Endothelial cell of umbilical vein (primary cell): ENCODE data around the gene RBMS3. TPM values are rescaled to one million over a fixed set of nuclear protein-coding genes. Genes with fewer than 3 reads are reported as not detected.

Source experiments
- BruUV-seq: library from RNA; stranded (reverse); fragments of 400-500 nt; replicated peaks from 2 replicates; lab custom pipeline; 2021; lab: Mats Ljungman, UMichigan
- CTCF ChIA-PET: fragments of 300-600, 350-600 bp; sonication (Branson Sonifier 250); formaldehyde crosslinking; loops from one replicate; lab custom pipeline; 2021; ENCODE audit warnings: antibody characterized with exemption, inconsistent platforms; lab: Charles Lee
- POLR2A ChIA-PET: fragments of 300-600, 350-600 bp; sonication (Branson Sonifier 250); formaldehyde crosslinking; loops from one replicate; lab custom pipeline; 2021; ENCODE audit warnings: antibody characterized with exemption, inconsistent platforms; lab: Charles Lee
- DNase-seq: peaks from one replicate; pipeline ENCODE4 v3.0.0-alpha.2; 2011; ENCODE audit warnings: low read depth, low spot score
- FAIRE-seq: peaks from 2 replicates; lab custom pipeline; 2011; peaks lifted over from hg19 to GRCh38; lab: Jason Lieb, UNC
- H2AFZ ChIP-seq: 2 replicates; pipeline ENCODE4 v1.6.0; 2012; ENCODE audit warnings: low read depth, low read length, control low read depth, inconsistent platforms
- H3K27ac ChIP-seq: 2 replicates; pipeline ENCODE4 v1.5.1; 2011; ENCODE audit warnings: low read depth, mild to moderate bottlenecking, control low read depth, low read length, moderate library complexity; ENCODE audit not compliant: insufficient read depth
- H3K27me3 ChIP-seq, 2 experiments: 2 replicates each; pipeline versions ENCODE4 v1.6.0 to v1.6.1; 2011; ENCODE audit warnings: low read length in 2 of 2, mixed read lengths in 1 of 2; ENCODE audit not compliant: control insufficient read depth in 2 of 2, insufficient read depth in 2 of 2
- H3K36me3 ChIP-seq, 2 experiments: 2 replicates in 1 of 2; 3 replicates in 1 of 2; pipeline ENCODE4 v1.5.1; 2011; ENCODE audit warnings: low read length in 2 of 2, mild to moderate bottlenecking in 1 of 2, moderate library complexity in 1 of 2; ENCODE audit not compliant: control insufficient read depth in 2 of 2, insufficient read depth in 2 of 2; ENCODE audit errors: extremely low read depth in 1 of 2
- H3K4me1 ChIP-seq: 3 replicates; pipeline ENCODE4 v1.5.1; 2011; ENCODE audit warnings: mild to moderate bottlenecking, low read length; ENCODE audit not compliant: control insufficient read depth, insufficient read depth; ENCODE audit errors: extremely low read depth
- H3K4me2 ChIP-seq: 2 replicates; pipeline ENCODE4 v1.6.1; 2011; ENCODE audit warnings: low read length, control low read depth, mixed read lengths; ENCODE audit not compliant: insufficient read depth
- H3K4me3 ChIP-seq, 3 experiments: fragments of 200-600 bp in 1 of 3; sonication (generic), shearing (Covaris generic) in 1 of 3; replicated peaks in 1 of 3; 2 replicates each; pipeline ENCODE4 v1.5.1; 2011 to 2016; ENCODE audit warnings: control low read depth in 3 of 3, low read length in 3 of 3, mild to moderate bottlenecking in 2 of 3, inconsistent platforms in 1 of 3, low read depth in 1 of 3, moderate library complexity in 1 of 3; ENCODE audit not compliant: insufficient read depth in 1 of 3
- H3K79me2 ChIP-seq: 2 replicates; pipeline ENCODE4 v1.6.0; 2012; ENCODE audit warnings: low read length, inconsistent platforms; ENCODE audit not compliant: control insufficient read depth, insufficient read depth
- H3K9ac ChIP-seq: replicated peaks from 2 replicates; pipeline ENCODE3; 2011; ENCODE audit warnings: low read length, control low read depth; ENCODE audit not compliant: insufficient read depth; ENCODE audit errors: extremely low read depth
- H3K9me1 ChIP-seq: replicated peaks from 3 replicates; pipeline ENCODE4 v1.6.0; 2011; ENCODE audit warnings: mild to moderate bottlenecking, low read length; ENCODE audit not compliant: control insufficient read depth, insufficient read depth; ENCODE audit errors: extremely low read depth
- H3K9me3 ChIP-seq: replicated peaks from 2 replicates; pipeline ENCODE4 v1.5.1; 2012; ENCODE audit warnings: low read length, inconsistent platforms; ENCODE audit not compliant: control insufficient read depth, insufficient read depth
- H4K20me1 ChIP-seq: replicated peaks from 2 replicates; pipeline ENCODE3; 2011; ENCODE audit warnings: mild to moderate bottlenecking, low read length; ENCODE audit not compliant: control insufficient read depth, insufficient read depth; ENCODE audit errors: extremely low read depth
- EZH2 ChIP-seq: IDR thresholded peaks from 2 replicates; pipeline ENCODE4 v1.6.1; 2012; ENCODE audit warnings: borderline replicate concordance, low read depth, mild to moderate bottlenecking, moderate library complexity, low read length, inconsistent platforms; ENCODE audit not compliant: severe bottlenecking
- FOS ChIP-seq: IDR thresholded peaks from 2 replicates; pipeline ENCODE4 v1.6.1; 2011; ENCODE audit warnings: mild to moderate bottlenecking, low read length, moderate library complexity, borderline replicate concordance; ENCODE audit not compliant: insufficient read depth
- GATA2 ChIP-seq: IDR thresholded peaks from 2 replicates; pipeline ENCODE4 v1.7.0; 2011; ENCODE audit warnings: low read depth, mild to moderate bottlenecking, moderate library complexity, mixed read lengths, low read length; ENCODE audit not compliant: insufficient read length, insufficient read depth
- JUN ChIP-seq: IDR thresholded peaks from 2 replicates; pipeline ENCODE4 v1.6.1; 2011; ENCODE audit warnings: borderline replicate concordance, low read depth; ENCODE audit not compliant: insufficient read length, insufficient read depth
- MYC ChIP-seq: IDR thresholded peaks from one replicate; pipeline ENCODE4 v1.6.1; 2011; ENCODE audit warnings: mild to moderate bottlenecking, low read depth, low read length
- POLR2A ChIP-seq: IDR thresholded peaks from 2 replicates; pipeline ENCODE4 v1.6.1; 2012; ENCODE audit warnings: low read depth, mild to moderate bottlenecking, control low read depth, low read length
- POLR2AphosphoS5 ChIP-seq: IDR thresholded peaks from 2 replicates; pipeline ENCODE4 v1.6.1; 2012; ENCODE audit warnings: low read depth, mild to moderate bottlenecking, control low read depth, low read length, moderate library complexity; ENCODE audit not compliant: insufficient read depth
- dilution Hi-C: fragments of 300-500 bp; cut with MboI; formaldehyde crosslinking; loops from one replicate; pipeline ENCODE4 v1.15.0; 2019; ENCODE audit warnings: low sequenced_read_pairs; ENCODE audit not compliant: extremely low pct_ligation_motif_present
- intact Hi-C: fragments of 100-400 bp; cut with micrococcal nuclease; formaldehyde crosslinking; loops from one replicate; pipeline ENCODE4 v1.10.0; 2022
- polyA plus RNA-seq, 4 experiments: library from polyadenylated mRNA; depleted of rRNA in 3 of 4; stranded (reverse) in 3 of 4; unstranded in 1 of 4; fragments of >200 nt; gene quantifications; 2 replicates each; pipeline versions ENCODE4 v1.2.1 to v1.2.3, GENCODE V29; 2011 to 2012; ENCODE audit warnings: missing spikeins in 1 of 4
- total RNA-seq: library from RNA; stranded (reverse); gene quantifications from 2 replicates; pipeline ENCODE4 v1.2.3, GENCODE V29; 2021
- TF ChIP-seq, protein P1 (sequence below): IDR thresholded peaks from 2 replicates; pipeline ENCODE4 v1.6.1; 2011; ENCODE audit not compliant: insufficient read depth, insufficient read length
- TF ChIP-seq, protein P2 (sequence below), 2 donors: IDR thresholded peaks; 1 replicate in 1 of 2; 2 replicates in 1 of 2; pipeline ENCODE4 v1.5.1; 2011; ENCODE audit warnings: low read length in 2 of 2, mild to moderate bottlenecking in 2 of 2, moderate library complexity in 2 of 2, control low read depth in 1 of 2, inconsistent platforms in 1 of 2, low read depth in 1 of 2; ENCODE audit not compliant: insufficient read depth in 1 of 2; ENCODE audit errors: extremely low read depth in 1 of 2

The RBMS3 gene
- total and polyA plus RNA-seq, 2 donors (not counting 3 experiments of a cell fraction or from before 2014, with no cell fraction given): 13.6 to 42.3 TPM

DNA sequence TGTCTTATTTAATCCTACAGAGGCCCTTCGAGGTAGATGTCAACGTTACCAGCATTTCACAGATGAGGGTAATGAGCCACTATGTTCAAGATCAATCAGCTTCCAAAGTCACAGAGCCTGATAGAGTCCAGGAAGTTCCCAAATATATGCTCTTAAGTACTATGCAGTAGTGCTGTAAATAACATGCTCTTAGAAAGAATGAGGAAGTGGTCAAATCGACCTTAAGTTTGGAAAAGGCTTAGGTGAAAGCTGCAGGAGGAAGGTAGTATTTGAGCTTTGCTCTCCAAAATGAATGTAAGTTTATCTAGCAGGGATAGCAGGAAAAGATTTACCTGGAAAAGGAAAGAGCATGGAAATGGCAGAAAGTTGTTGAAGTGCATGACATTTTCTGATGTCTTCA is 234.0 kb downstream of the RBMS3 start:
- no peak overlapping the region for H2AFZ ChIP-seq
- dilution Hi-C loops: no loop called here
- H3K4me1 ChIP-seq: peaks cover 40% of the 10 kb centered on the region
- BruUV-seq: TSS peak; percentile 19
- H3K9ac ChIP-seq: peak overlapping the region; percentile 1
- no peaks in the 10 kb centered on the region for H3K9me1 ChIP-seq
- ChIA-PET CTCF (interaction anchor here (0.6 to 2.0 kb wide), 5 partner anchors 11 to 847 kb away, joined by 3 to 9 read pairs (median 3); no protein-coding TSS in a partner anchor), POLR2A (interaction anchor here (1.1 kb wide), 1 partner anchor 96 kb away, joined by 3 read pairs; no protein-coding TSS in a partner anchor)
- TF ChIP-seq, protein P1, sequence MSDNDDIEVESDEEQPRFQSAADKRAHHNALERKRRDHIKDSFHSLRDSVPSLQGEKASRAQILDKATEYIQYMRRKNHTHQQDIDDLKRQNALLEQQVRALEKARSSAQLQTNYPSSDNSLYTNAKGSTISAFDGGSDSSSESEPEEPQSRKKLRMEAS: no peak
- TF ChIP-seq FOS (no peak), POLR2A (no peak), JUN (no peak), MYC (no peak), EZH2 (no peak), GATA2 (no peak), POLR2AphosphoS5 (no peak)
- peak overlapping the region; percentile 72 for H3K4me2 ChIP-seq
- peak overlapping the region; percentile 69 for H3K27ac ChIP-seq
- no peak for DNase-seq
- FAIRE-seq: no peak
- H3K9me3 ChIP-seq: no peaks in the 10 kb centered on the region
- no peaks in the 10 kb centered on the region for H3K79me2 ChIP-seq
- H3K27me3 ChIP-seq: no peaks in the 10 kb centered on the region
- no peak overlapping the region for H3K4me3 ChIP-seq
- H3K36me3 ChIP-seq: no peaks in the 10 kb centered on the region
- intact Hi-C loops: loop anchor here (2.0 kb wide), 1 partner anchor 244 kb away; no protein-coding TSS in a partner anchor
- H4K20me1 ChIP-seq: no peaks in the 10 kb centered on the region

DNA sequence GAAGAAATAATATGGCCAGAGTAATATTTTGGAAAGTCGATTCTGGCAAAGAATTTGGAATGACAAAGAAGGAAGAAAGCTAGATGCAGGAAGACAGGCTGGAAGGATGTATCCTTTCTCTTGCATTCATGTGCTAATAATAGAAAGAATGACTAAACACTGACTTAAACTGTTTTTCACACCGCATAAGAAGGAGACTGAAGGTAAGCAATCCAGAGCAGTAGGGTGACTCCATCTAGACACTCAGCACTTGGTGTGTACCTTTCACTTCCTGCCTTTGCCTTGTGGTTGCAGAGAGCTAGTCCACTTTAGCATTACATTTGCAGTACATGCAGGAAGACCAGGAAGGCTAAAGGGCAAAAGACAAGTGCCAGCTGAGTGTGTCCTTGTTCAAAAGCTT is 234.6 kb downstream of the RBMS3 start:
- H3K9me3 ChIP-seq: no peaks in the 10 kb centered on the region
- no peak overlapping the region for H3K4me3 ChIP-seq
- FAIRE-seq (peak; percentile 83), DNase-seq (peak; percentile 70)
- no peaks in the 10 kb centered on the region for H3K27me3 ChIP-seq
- H3K9ac ChIP-seq: peak overlapping the region; percentile 19
- dilution Hi-C loops: no loop called here
- H3K9me1 ChIP-seq: no peaks in the 10 kb centered on the region
- ChIA-PET POLR2A (no interaction called here), CTCF (interaction anchor here (0.5 to 2.0 kb wide), 6 partner anchors 10 to 848 kb away, joined by 3 to 9 read pairs (median 3); no protein-coding TSS in a partner anchor)
- H2AFZ ChIP-seq: no peak overlapping the region
- H4K20me1 ChIP-seq: no peaks in the 10 kb centered on the region
- TF ChIP-seq MYC: no peak
- peak; percentile 37 for TF ChIP-seq JUN
- TF ChIP-seq, protein P1: no peak
- TF ChIP-seq, protein P2, sequence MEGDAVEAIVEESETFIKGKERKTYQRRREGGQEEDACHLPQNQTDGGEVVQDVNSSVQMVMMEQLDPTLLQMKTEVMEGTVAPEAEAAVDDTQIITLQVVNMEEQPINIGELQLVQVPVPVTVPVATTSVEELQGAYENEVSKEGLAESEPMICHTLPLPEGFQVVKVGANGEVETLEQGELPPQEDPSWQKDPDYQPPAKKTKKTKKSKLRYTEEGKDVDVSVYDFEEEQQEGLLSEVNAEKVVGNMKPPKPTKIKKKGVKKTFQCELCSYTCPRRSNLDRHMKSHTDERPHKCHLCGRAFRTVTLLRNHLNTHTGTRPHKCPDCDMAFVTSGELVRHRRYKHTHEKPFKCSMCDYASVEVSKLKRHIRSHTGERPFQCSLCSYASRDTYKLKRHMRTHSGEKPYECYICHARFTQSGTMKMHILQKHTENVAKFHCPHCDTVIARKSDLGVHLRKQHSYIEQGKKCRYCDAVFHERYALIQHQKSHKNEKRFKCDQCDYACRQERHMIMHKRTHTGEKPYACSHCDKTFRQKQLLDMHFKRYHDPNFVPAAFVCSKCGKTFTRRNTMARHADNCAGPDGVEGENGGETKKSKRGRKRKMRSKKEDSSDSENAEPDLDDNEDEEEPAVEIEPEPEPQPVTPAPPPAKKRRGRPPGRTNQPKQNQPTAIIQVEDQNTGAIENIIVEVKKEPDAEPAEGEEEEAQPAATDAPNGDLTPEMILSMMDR (IDR thresholded peaks at IDR 0.05; ENCODE audit: extremely low read depth in 1 of 2, insufficient read depth in 1 of 2, low read depth in 1 of 2, low read length in 2 of 2): no peak
- TF ChIP-seq POLR2AphosphoS5: no peak
- TF ChIP-seq POLR2A: no peak
- no peak for TF ChIP-seq EZH2
- peak; percentile 25 for TF ChIP-seq GATA2
- peak; percentile 54 for TF ChIP-seq FOS
- H3K79me2 ChIP-seq: no peaks in the 10 kb centered on the region
- intact Hi-C loops: loop anchor here (2.0 kb wide), 1 partner anchor 243 kb away; no protein-coding TSS in a partner anchor
- H3K36me3 ChIP-seq: no peaks in the 10 kb centered on the region
- peaks cover 40% of the 10 kb centered on the region for H3K4me1 ChIP-seq
- H3K27ac ChIP-seq: peak overlapping the region; percentile 69
- BruUV-seq: no TSS peak
- H3K4me2 ChIP-seq: peak overlapping the region; percentile 72
